GM13977 (cell line): ENCODE data around the gene FAAH.
"Not testable (repeated sequence)": the region's sequence is repeated elsewhere in the genome, so short reads cannot be mapped to it uniquely, and the experiment has no call there.

Experiments used
- DNase-seq: peaks from one replicate; pipeline ENCODE4 v3.0.0; 2012; ENCODE audit warnings: low spot score
- in situ Hi-C: fragments of 300-500 bp; cut with MboI; formaldehyde crosslinking; loops from one replicate; pipeline ENCODE4 v1.12.0; 2022; ENCODE audit warnings: low sequenced_read_pairs, low pct_unique_long_range_greater_than_20kb, mixed read lengths, inconsistent platforms; ENCODE audit not compliant: unreplicated experiment
- TF ChIP-seq, protein P1 (sequence below): IDR thresholded peaks from 2 replicates; pipeline ENCODE4 v1.5.1; 2012; ENCODE audit warnings: mild to moderate bottlenecking, control low read depth; ENCODE audit not compliant: insufficient read depth; ENCODE audit errors: extremely low read depth, missing control alignments

FAAH gene

GRCh38 chr1:46364612-46365011 is 29.5 kb upstream of the FAAH start:
- in situ Hi-C loops: no loop called here
- DNase-seq: no peak

DNA sequence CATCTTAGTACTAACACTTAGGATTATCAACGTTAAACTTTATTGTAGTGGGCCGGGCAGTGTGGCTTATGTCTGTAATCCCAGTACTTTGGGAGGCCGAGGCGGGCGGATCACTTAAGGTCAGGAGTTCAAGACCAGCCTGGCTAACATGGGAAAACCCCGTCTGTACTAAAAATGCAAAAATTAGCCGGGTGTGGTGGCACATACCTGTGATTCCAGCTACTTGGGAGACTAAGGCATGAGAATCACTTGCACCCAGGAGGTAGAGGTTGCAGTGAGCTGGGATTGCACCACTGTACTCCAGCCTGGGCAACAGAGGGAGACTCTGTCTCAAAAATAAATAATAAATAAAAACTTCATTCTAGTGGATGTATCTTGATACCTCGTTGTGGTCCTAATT is 28.3 kb upstream of the FAAH start:
- in situ Hi-C loops, DNase-seq: not testable (repeated sequence)

More at GRCh38 chr1:46364612-46365011, 29.5 kb upstream of the FAAH start:
- TF ChIP-seq, protein P1, sequence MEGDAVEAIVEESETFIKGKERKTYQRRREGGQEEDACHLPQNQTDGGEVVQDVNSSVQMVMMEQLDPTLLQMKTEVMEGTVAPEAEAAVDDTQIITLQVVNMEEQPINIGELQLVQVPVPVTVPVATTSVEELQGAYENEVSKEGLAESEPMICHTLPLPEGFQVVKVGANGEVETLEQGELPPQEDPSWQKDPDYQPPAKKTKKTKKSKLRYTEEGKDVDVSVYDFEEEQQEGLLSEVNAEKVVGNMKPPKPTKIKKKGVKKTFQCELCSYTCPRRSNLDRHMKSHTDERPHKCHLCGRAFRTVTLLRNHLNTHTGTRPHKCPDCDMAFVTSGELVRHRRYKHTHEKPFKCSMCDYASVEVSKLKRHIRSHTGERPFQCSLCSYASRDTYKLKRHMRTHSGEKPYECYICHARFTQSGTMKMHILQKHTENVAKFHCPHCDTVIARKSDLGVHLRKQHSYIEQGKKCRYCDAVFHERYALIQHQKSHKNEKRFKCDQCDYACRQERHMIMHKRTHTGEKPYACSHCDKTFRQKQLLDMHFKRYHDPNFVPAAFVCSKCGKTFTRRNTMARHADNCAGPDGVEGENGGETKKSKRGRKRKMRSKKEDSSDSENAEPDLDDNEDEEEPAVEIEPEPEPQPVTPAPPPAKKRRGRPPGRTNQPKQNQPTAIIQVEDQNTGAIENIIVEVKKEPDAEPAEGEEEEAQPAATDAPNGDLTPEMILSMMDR: no peak

- in situ Hi-C loops: no loop called here
- DNase-seq: no peak
- TF ChIP-seq, protein P1: no peak
Observed at GRCh38 chr1:46367072-46367471, 27.0 kb upstream of the FAAH start.

- DNase-seq, in situ Hi-C loops: not testable (repeated sequence)
Observed at GRCh38 chr1:46367701-46368100, 26.4 kb upstream of the FAAH start.

GRCh38 chr1:46368791-46369190 is 25.3 kb upstream of the FAAH start:
- in situ Hi-C loops: no loop called here
- TF ChIP-seq, protein P1: no peak
- DNase-seq: no peak

DNA sequence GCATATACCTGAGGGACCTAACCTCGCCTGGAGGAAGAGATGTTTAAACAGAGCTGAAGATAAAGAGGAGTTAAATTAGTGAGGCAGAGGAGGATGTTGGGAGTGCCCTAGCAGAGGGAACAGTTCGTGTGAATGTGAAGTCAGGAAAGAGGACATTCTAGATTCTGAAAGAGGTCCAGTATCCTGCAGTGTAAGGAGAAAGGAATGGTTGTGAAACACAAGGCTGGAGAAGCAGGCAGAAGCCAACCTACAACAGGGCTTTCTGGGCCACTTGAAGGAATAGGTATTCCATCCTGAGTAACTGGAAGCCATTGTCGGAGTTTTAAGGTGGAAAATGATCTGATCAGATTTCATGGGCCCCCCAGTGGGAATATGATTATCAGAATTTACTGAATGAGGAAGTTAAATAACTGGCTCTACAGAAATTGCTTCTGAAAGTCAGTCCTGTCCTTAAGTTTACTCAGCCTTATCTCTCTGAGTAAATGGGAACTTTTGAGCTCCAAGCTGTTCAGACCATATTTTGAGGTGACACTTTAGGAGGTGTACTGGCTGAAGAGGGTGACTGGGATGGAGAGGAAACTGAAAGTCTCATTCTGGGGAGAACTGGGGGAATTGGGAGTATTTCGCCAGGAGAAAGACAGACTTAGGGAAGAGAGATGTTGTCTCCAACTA is 24.4 kb upstream of the FAAH start:
- TF ChIP-seq, protein P1: no peak
- DNase-seq: no peak
- in situ Hi-C loops: no loop called here

DNA sequence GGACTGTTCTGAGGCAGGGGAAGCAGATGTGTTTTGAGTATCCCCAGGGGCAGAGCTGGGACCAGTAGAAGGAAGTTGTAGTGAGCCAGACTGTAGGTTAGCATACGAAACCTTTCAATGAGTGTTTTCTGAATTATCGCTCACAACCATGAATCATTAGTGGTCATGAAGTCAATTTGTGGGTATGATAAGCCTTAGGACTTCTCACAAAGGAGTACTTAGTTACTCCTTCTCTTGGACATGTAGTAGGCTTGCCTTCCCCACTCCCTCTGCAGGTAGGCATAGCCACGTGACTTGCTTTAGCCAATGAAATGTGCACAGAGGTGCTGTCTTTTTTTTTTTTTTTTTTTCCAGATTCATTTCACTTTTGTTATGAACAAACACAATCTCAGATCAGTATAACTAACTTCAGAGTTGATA is 23.9 kb upstream of the FAAH start:
- TF ChIP-seq, protein P1: no peak
- DNase-seq: peak; percentile 50
- in situ Hi-C loops: no loop called here

DNA sequence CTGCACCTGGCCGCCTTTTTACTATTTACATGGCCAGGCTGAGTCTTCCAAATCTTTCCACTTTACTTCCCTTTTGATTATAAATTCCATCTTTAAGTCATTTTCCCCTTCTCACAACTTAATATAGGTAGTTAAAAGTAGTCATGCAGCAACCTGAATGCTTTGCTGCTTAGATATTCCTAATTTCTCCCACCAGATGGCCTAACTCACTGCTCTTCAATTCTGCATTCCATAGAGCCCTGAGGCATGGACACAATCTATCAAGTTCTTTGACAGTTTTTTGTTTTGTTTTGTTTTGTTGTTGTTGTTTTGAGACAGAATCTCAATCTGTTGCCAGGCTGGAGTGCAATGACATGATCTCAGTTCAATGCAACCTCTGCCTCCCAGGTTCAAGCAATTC is 21.7 kb upstream of the FAAH start:
- in situ Hi-C loops: no loop called here
- DNase-seq: no peak
- TF ChIP-seq, protein P1: no peak
